Activated naive CD4-positive, alpha-beta T cell treated with anti-CD3 and anti-CD28 coated beads, Interleukin-2, amount 50 U/mL, for 72 hours (primary cell): ENCODE data around the gene SPEN. TPM values are rescaled to one million over a fixed set of nuclear protein-coding genes. Genes with fewer than 3 reads are reported as not detected.
"Not testable (repeated sequence)": the region's sequence is repeated elsewhere in the genome, so short reads cannot be mapped to it uniquely, and the experiment has no call there.

Source experiments
- ATAC-seq, 2 donors: fragments of 150-1000 bp; cut with Tn5 transposase; 2 replicates each; pipeline ENCODE4 v1.10.0; 2021; ENCODE audit warnings: mild to moderate bottlenecking in 2 of 2, moderate library complexity in 2 of 2
- DNase-seq, 2 donors: peaks; one replicate each; pipeline ENCODE4 v3.0.0; 2021 to 2022; ENCODE audit warnings: low spot score in 2 of 2
- H3K27ac Mint-ChIP-seq, 2 donors: one replicate each; pipeline ENCODE4 v1.8.0; 2022; ENCODE audit warnings: mild to moderate bottlenecking in 2 of 2, mixed read lengths in 2 of 2
- H3K36me3 Mint-ChIP-seq, 2 donors: one replicate each; pipeline ENCODE4 v1.8.0; 2022; ENCODE audit warnings: mixed read lengths in 2 of 2
- H3K9me3 Mint-ChIP-seq, 2 donors: one replicate each; pipeline ENCODE4 v1.8.0; 2022; ENCODE audit warnings: mixed read lengths in 2 of 2
- total RNA-seq, 2 donors: library from RNA; stranded (reverse); gene quantifications; one replicate each; pipeline ENCODE4 v1.2.3, GENCODE V29; 2022

The SPEN gene
- total RNA-seq, 2 donors from 2014 or later: 52.1 to 63.4 TPM

- Mint-ChIP-seq H3K9me3 (no peaks in the 10 kb centered on the region), H3K27ac (no peak overlapping the region), H3K36me3 (peaks cover 4 to 5% of the 10 kb centered on the region in 2 donors)
- no peak for DNase-seq
- ATAC-seq: no peak
Observed at GRCh38 chr1:15826810-15827507, 20.5 kb upstream of the SPEN start.

GRCh38 chr1:15827567-15827966 is 19.9 kb upstream of the SPEN start:
- H3K27ac Mint-ChIP-seq, DNase-seq, H3K9me3 Mint-ChIP-seq, ATAC-seq, H3K36me3 Mint-ChIP-seq: not testable (repeated sequence)

GRCh38 chr1:15828931-15829330 is 18.6 kb upstream of the SPEN start:
- H3K9me3 Mint-ChIP-seq, DNase-seq, ATAC-seq, H3K36me3 Mint-ChIP-seq, H3K27ac Mint-ChIP-seq: not testable (repeated sequence)

- ATAC-seq (no peak), DNase-seq (no peak)
- H3K9me3 Mint-ChIP-seq: no peaks in the 10 kb centered on the region
- no peak overlapping the region for H3K27ac Mint-ChIP-seq
- H3K36me3 Mint-ChIP-seq: peaks cover 5 to 8% of the 10 kb centered on the region in 2 donors
Observed at GRCh38 chr1:15830258-15830657, 17.2 kb upstream of the SPEN start.

GRCh38 chr1:15833069-15833679 is 14.3 kb upstream of the SPEN start:
- H3K9me3 Mint-ChIP-seq: no peaks in the 10 kb centered on the region
- H3K36me3 Mint-ChIP-seq: peaks cover 8 to 13% of the 10 kb centered on the region in 2 donors
- no peak for ATAC-seq
- peak; percentile 43 to 60 for DNase-seq
- peak overlapping the region; percentile 97 to 98 for H3K27ac Mint-ChIP-seq

GRCh38 chr1:15833842-15834405 is 13.6 kb upstream of the SPEN start:
- DNase-seq (no peak), ATAC-seq (no peak)
- Mint-ChIP-seq H3K27ac (peak overlapping the region; percentile 97 to 98), H3K36me3 (peaks cover 8 to 13% of the 10 kb centered on the region in 2 donors), H3K9me3 (no peaks in the 10 kb centered on the region)

GRCh38 chr1:15834406-15835204 is 12.9 kb upstream of the SPEN start:
- DNase-seq: peak; percentile 88 to 89
- Mint-ChIP-seq H3K27ac (peak overlapping the region; percentile 97 to 99), H3K36me3 (peaks cover 8 to 13% of the 10 kb centered on the region in 2 donors), H3K9me3 (no peaks in the 10 kb centered on the region)
- peak; percentile 61 to 75 for ATAC-seq

GRCh38 chr1:15835205-15835740 is 12.2 kb upstream of the SPEN start:
- no peaks in the 10 kb centered on the region for H3K9me3 Mint-ChIP-seq
- peaks cover 8 to 13% of the 10 kb centered on the region in 2 donors for H3K36me3 Mint-ChIP-seq
- peak overlapping the region; percentile 97 to 99 for H3K27ac Mint-ChIP-seq
- peak; percentile 15 to 21 for ATAC-seq
- DNase-seq: no peak

GRCh38 chr1:15835741-15836510 is 11.6 kb upstream of the SPEN start:
- peaks cover 8 to 13% of the 10 kb centered on the region in 2 donors for H3K36me3 Mint-ChIP-seq
- peak overlapping the region; percentile 97 to 99 for H3K27ac Mint-ChIP-seq
- DNase-seq (peak; percentile 98 to 99), ATAC-seq (peak; percentile 47 to 54)
- no peaks in the 10 kb centered on the region for H3K9me3 Mint-ChIP-seq

- Mint-ChIP-seq H3K36me3 (peaks cover 7 to 13% of the 10 kb centered on the region in 2 donors), H3K27ac (peak overlapping the region; percentile 97 to 99)
- H3K9me3 Mint-ChIP-seq, ATAC-seq, DNase-seq: not testable (repeated sequence)
Observed at GRCh38 chr1:15836511-15836771, 11.1 kb upstream of the SPEN start.

- H3K36me3 Mint-ChIP-seq: peaks cover 2 to 9% of the 10 kb centered on the region in 2 donors
- H3K9me3 Mint-ChIP-seq: no peaks in the 10 kb centered on the region
- peak; percentile 37 to 73 for DNase-seq
- peak in 1 of 2 donors; percentile 33 for ATAC-seq
- peak overlapping the region; percentile 50 to 97 for H3K27ac Mint-ChIP-seq
Observed at GRCh38 chr1:15836772-15837669, 10.5 kb upstream of the SPEN start.

GRCh38 chr1:15837931-15838330 is 9.6 kb upstream of the SPEN start:
- no peak for ATAC-seq
- Mint-ChIP-seq H3K36me3 (peaks cover 0 to 9% of the 10 kb centered on the region in 2 donors), H3K9me3 (no peaks in the 10 kb centered on the region), H3K27ac (no peak overlapping the region)
- no peak for DNase-seq

- ATAC-seq (no peak), DNase-seq (no peak)
- Mint-ChIP-seq H3K36me3 (peaks cover 0 to 9% of the 10 kb centered on the region in 2 donors), H3K27ac (no peak overlapping the region), H3K9me3 (no peaks in the 10 kb centered on the region)
Observed at GRCh38 chr1:15838721-15839120, 8.8 kb upstream of the SPEN start.

GRCh38 chr1:15843826-15844572 is 3.5 kb upstream of the SPEN start:
- peaks cover 6% of the 10 kb centered on the region in 2 donors for H3K36me3 Mint-ChIP-seq
- ATAC-seq (no peak), DNase-seq (no peak)
- no peaks in the 10 kb centered on the region for H3K9me3 Mint-ChIP-seq
- peak overlapping the region in 1 of 2 donors; percentile 14 for H3K27ac Mint-ChIP-seq

GRCh38 chr1:15846056-15846455 is 1.5 kb upstream of the SPEN start:
- not testable (repeated sequence) for DNase-seq, H3K9me3 Mint-ChIP-seq, ATAC-seq
- H3K27ac Mint-ChIP-seq: peak overlapping the region; percentile 36 to 93
- peaks cover 16 to 17% of the 10 kb centered on the region in 2 donors for H3K36me3 Mint-ChIP-seq
